GM19455 (cell line): ENCODE results near the gene TRIP11.

ENCODE experiments used
- ATAC-seq: cut with Tn5 transposase; IDR thresholded peaks from one replicate; pipeline ENCODE4 v1.9.1; 2021; ENCODE audit not compliant: unreplicated experiment

TRIP11 gene

GRCh38 chr14:91926131-91926890 is 113.5 kb downstream of the TRIP11 start:
- ATAC-seq = no peak

GRCh38 chr14:91925727-91926121 is 114.1 kb downstream of the TRIP11 start:
- ATAC-seq = no peak

GRCh38 chr14:91925001-91925726 is 114.7 kb downstream of the TRIP11 start:
- no peak for ATAC-seq

- no peak for ATAC-seq
These were observed 119.3 kb downstream of the TRIP11 start for GRCh38 chr14:91920526-91920925.

- no peak for ATAC-seq
These were observed 120.0 kb downstream of the TRIP11 start for GRCh38 chr14:91919814-91920213.

GRCh38 chr14:91918186-91918883 is 121.5 kb downstream of the TRIP11 start:
- ATAC-seq = no peak
